Endothelial cell of umbilical vein (primary cell): ENCODE data around the gene RNH1. TPM values are rescaled to one million over a fixed set of nuclear protein-coding genes. Genes with fewer than 3 reads are reported as not detected.

Source experiments
- BruUV-seq: library from RNA; stranded (reverse); fragments of 400-500 nt; replicated peaks from 2 replicates; lab custom pipeline; 2021; lab: Mats Ljungman, UMichigan
- CTCF ChIA-PET: fragments of 300-600, 350-600 bp; sonication (Branson Sonifier 250); formaldehyde crosslinking; loops from one replicate; lab custom pipeline; 2021; ENCODE audit warnings: antibody characterized with exemption, inconsistent platforms; lab: Charles Lee
- POLR2A ChIA-PET: fragments of 300-600, 350-600 bp; sonication (Branson Sonifier 250); formaldehyde crosslinking; loops from one replicate; lab custom pipeline; 2021; ENCODE audit warnings: antibody characterized with exemption, inconsistent platforms; lab: Charles Lee
- DNase-seq: peaks from one replicate; pipeline ENCODE4 v3.0.0-alpha.2; 2011; ENCODE audit warnings: low read depth, low spot score
- FAIRE-seq: peaks from 2 replicates; lab custom pipeline; 2011; peaks lifted over from hg19 to GRCh38; lab: Jason Lieb, UNC
- H2AFZ ChIP-seq: 2 replicates; pipeline ENCODE4 v1.6.0; 2012; ENCODE audit warnings: low read depth, low read length, control low read depth, inconsistent platforms
- H3K27ac ChIP-seq: 2 replicates; pipeline ENCODE4 v1.5.1; 2011; ENCODE audit warnings: low read depth, mild to moderate bottlenecking, control low read depth, low read length, moderate library complexity; ENCODE audit not compliant: insufficient read depth
- H3K27me3 ChIP-seq, 2 experiments: 2 replicates each; pipeline versions ENCODE4 v1.6.0 to v1.6.1; 2011; ENCODE audit warnings: low read length in 2 of 2, mixed read lengths in 1 of 2; ENCODE audit not compliant: control insufficient read depth in 2 of 2, insufficient read depth in 2 of 2
- H3K36me3 ChIP-seq, 2 experiments: 2 replicates in 1 of 2; 3 replicates in 1 of 2; pipeline ENCODE4 v1.5.1; 2011; ENCODE audit warnings: low read length in 2 of 2, mild to moderate bottlenecking in 1 of 2, moderate library complexity in 1 of 2; ENCODE audit not compliant: control insufficient read depth in 2 of 2, insufficient read depth in 2 of 2; ENCODE audit errors: extremely low read depth in 1 of 2
- H3K4me1 ChIP-seq: 3 replicates; pipeline ENCODE4 v1.5.1; 2011; ENCODE audit warnings: mild to moderate bottlenecking, low read length; ENCODE audit not compliant: control insufficient read depth, insufficient read depth; ENCODE audit errors: extremely low read depth
- H3K4me2 ChIP-seq: 2 replicates; pipeline ENCODE4 v1.6.1; 2011; ENCODE audit warnings: low read length, control low read depth, mixed read lengths; ENCODE audit not compliant: insufficient read depth
- H3K4me3 ChIP-seq, 3 experiments: fragments of 200-600 bp in 1 of 3; sonication (generic), shearing (Covaris generic) in 1 of 3; replicated peaks in 1 of 3; 2 replicates each; pipeline ENCODE4 v1.5.1; 2011 to 2016; ENCODE audit warnings: control low read depth in 3 of 3, low read length in 3 of 3, mild to moderate bottlenecking in 2 of 3, inconsistent platforms in 1 of 3, low read depth in 1 of 3, moderate library complexity in 1 of 3; ENCODE audit not compliant: insufficient read depth in 1 of 3
- H3K79me2 ChIP-seq: 2 replicates; pipeline ENCODE4 v1.6.0; 2012; ENCODE audit warnings: low read length, inconsistent platforms; ENCODE audit not compliant: control insufficient read depth, insufficient read depth
- H3K9ac ChIP-seq: replicated peaks from 2 replicates; pipeline ENCODE3; 2011; ENCODE audit warnings: low read length, control low read depth; ENCODE audit not compliant: insufficient read depth; ENCODE audit errors: extremely low read depth
- H3K9me1 ChIP-seq: replicated peaks from 3 replicates; pipeline ENCODE4 v1.6.0; 2011; ENCODE audit warnings: mild to moderate bottlenecking, low read length; ENCODE audit not compliant: control insufficient read depth, insufficient read depth; ENCODE audit errors: extremely low read depth
- H3K9me3 ChIP-seq: replicated peaks from 2 replicates; pipeline ENCODE4 v1.5.1; 2012; ENCODE audit warnings: low read length, inconsistent platforms; ENCODE audit not compliant: control insufficient read depth, insufficient read depth
- H4K20me1 ChIP-seq: replicated peaks from 2 replicates; pipeline ENCODE3; 2011; ENCODE audit warnings: mild to moderate bottlenecking, low read length; ENCODE audit not compliant: control insufficient read depth, insufficient read depth; ENCODE audit errors: extremely low read depth
- EZH2 ChIP-seq: IDR thresholded peaks from 2 replicates; pipeline ENCODE4 v1.6.1; 2012; ENCODE audit warnings: borderline replicate concordance, low read depth, mild to moderate bottlenecking, moderate library complexity, low read length, inconsistent platforms; ENCODE audit not compliant: severe bottlenecking
- FOS ChIP-seq: IDR thresholded peaks from 2 replicates; pipeline ENCODE4 v1.6.1; 2011; ENCODE audit warnings: mild to moderate bottlenecking, low read length, moderate library complexity, borderline replicate concordance; ENCODE audit not compliant: insufficient read depth
- GATA2 ChIP-seq: IDR thresholded peaks from 2 replicates; pipeline ENCODE4 v1.7.0; 2011; ENCODE audit warnings: low read depth, mild to moderate bottlenecking, moderate library complexity, mixed read lengths, low read length; ENCODE audit not compliant: insufficient read length, insufficient read depth
- JUN ChIP-seq: IDR thresholded peaks from 2 replicates; pipeline ENCODE4 v1.6.1; 2011; ENCODE audit warnings: borderline replicate concordance, low read depth; ENCODE audit not compliant: insufficient read length, insufficient read depth
- MAX ChIP-seq: IDR thresholded peaks from 2 replicates; pipeline ENCODE4 v1.6.1; 2011; ENCODE audit not compliant: insufficient read depth, insufficient read length
- MYC ChIP-seq: IDR thresholded peaks from one replicate; pipeline ENCODE4 v1.6.1; 2011; ENCODE audit warnings: mild to moderate bottlenecking, low read depth, low read length
- POLR2A ChIP-seq: IDR thresholded peaks from 2 replicates; pipeline ENCODE4 v1.6.1; 2012; ENCODE audit warnings: low read depth, mild to moderate bottlenecking, control low read depth, low read length
- POLR2AphosphoS5 ChIP-seq: IDR thresholded peaks from 2 replicates; pipeline ENCODE4 v1.6.1; 2012; ENCODE audit warnings: low read depth, mild to moderate bottlenecking, control low read depth, low read length, moderate library complexity; ENCODE audit not compliant: insufficient read depth
- dilution Hi-C: fragments of 300-500 bp; cut with MboI; formaldehyde crosslinking; loops from one replicate; pipeline ENCODE4 v1.15.0; 2019; ENCODE audit warnings: low sequenced_read_pairs; ENCODE audit not compliant: extremely low pct_ligation_motif_present
- intact Hi-C: fragments of 100-400 bp; cut with micrococcal nuclease; formaldehyde crosslinking; loops from one replicate; pipeline ENCODE4 v1.10.0; 2022
- polyA plus RNA-seq, 4 experiments: library from polyadenylated mRNA; depleted of rRNA in 3 of 4; stranded (reverse) in 3 of 4; unstranded in 1 of 4; fragments of >200 nt; gene quantifications; 2 replicates each; pipeline versions ENCODE4 v1.2.1 to v1.2.3, GENCODE V29; 2011 to 2012; ENCODE audit warnings: missing spikeins in 1 of 4
- total RNA-seq: library from RNA; stranded (reverse); gene quantifications from 2 replicates; pipeline ENCODE4 v1.2.3, GENCODE V29; 2021
- TF ChIP-seq, protein P1 (sequence below), 2 donors: IDR thresholded peaks; 1 replicate in 1 of 2; 2 replicates in 1 of 2; pipeline ENCODE4 v1.5.1; 2011; ENCODE audit warnings: low read length in 2 of 2, mild to moderate bottlenecking in 2 of 2, moderate library complexity in 2 of 2, control low read depth in 1 of 2, inconsistent platforms in 1 of 2, low read depth in 1 of 2; ENCODE audit not compliant: insufficient read depth in 1 of 2; ENCODE audit errors: extremely low read depth in 1 of 2

The RNH1 gene
- total and polyA plus RNA-seq, 2 donors (not counting 3 experiments of a cell fraction or from before 2014, with no cell fraction given), result 144 to 198 TPM

GRCh38 chr11:474914-475506 is 32.0 kb downstream of the RNH1 start:
- POLR2A ChIA-PET, result no interaction called here
- H3K4me2 ChIP-seq, result no peak overlapping the region
- dilution Hi-C loops, result no loop called here
- no peak for DNase-seq
- H3K27me3 ChIP-seq, result no peaks in the 10 kb centered on the region
- peaks cover 32% of the 10 kb centered on the region for H3K79me2 ChIP-seq
- H3K9me1 ChIP-seq, result no peaks in the 10 kb centered on the region
- no peaks in the 10 kb centered on the region for H3K9me3 ChIP-seq
- no peaks in the 10 kb centered on the region for H3K36me3 ChIP-seq
- H3K4me3 ChIP-seq, result no peak overlapping the region
- TF ChIP-seq MYC (no peak), GATA2 (no peak), JUN (no peak), EZH2 (no peak), POLR2AphosphoS5 (no peak), POLR2A (no peak), MAX (no peak), FOS (no peak)
- TF ChIP-seq, protein P1, sequence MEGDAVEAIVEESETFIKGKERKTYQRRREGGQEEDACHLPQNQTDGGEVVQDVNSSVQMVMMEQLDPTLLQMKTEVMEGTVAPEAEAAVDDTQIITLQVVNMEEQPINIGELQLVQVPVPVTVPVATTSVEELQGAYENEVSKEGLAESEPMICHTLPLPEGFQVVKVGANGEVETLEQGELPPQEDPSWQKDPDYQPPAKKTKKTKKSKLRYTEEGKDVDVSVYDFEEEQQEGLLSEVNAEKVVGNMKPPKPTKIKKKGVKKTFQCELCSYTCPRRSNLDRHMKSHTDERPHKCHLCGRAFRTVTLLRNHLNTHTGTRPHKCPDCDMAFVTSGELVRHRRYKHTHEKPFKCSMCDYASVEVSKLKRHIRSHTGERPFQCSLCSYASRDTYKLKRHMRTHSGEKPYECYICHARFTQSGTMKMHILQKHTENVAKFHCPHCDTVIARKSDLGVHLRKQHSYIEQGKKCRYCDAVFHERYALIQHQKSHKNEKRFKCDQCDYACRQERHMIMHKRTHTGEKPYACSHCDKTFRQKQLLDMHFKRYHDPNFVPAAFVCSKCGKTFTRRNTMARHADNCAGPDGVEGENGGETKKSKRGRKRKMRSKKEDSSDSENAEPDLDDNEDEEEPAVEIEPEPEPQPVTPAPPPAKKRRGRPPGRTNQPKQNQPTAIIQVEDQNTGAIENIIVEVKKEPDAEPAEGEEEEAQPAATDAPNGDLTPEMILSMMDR (IDR thresholded peaks at IDR 0.05; ENCODE audit: extremely low read depth in 1 of 2, insufficient read depth in 1 of 2, low read depth in 1 of 2, low read length in 2 of 2), result no peak
- no peak overlapping the region for H3K27ac ChIP-seq
- intact Hi-C loops, result no loop called here
- H3K4me1 ChIP-seq, result peaks cover 3% of the 10 kb centered on the region
- H3K9ac ChIP-seq, result no peak overlapping the region
- no peak overlapping the region for H2AFZ ChIP-seq
- CTCF ChIA-PET, result no interaction called here
- no peaks in the 10 kb centered on the region for H4K20me1 ChIP-seq
- no peak for FAIRE-seq
- BruUV-seq, result no TSS peak
